Suprapubic skin (tissue), 4 donors: Measurements from ENCODE around the gene LTA. TPM values are rescaled to one million over a fixed set of nuclear protein-coding genes. Genes with fewer than 3 reads are reported as not detected.
A peak's percentile ranks its signal among the peaks of the same experiment; 100 is the strongest.

Source experiments
- DNase-seq, 2 donors: peaks; one replicate each; pipeline ENCODE4 v3.0.0-alpha.2; 2019; ENCODE audit warnings: low spot score in 2 of 2
- H3K27ac ChIP-seq: fragments of 200-600 bp; sonication (generic); one replicate; pipeline ENCODE4 v1.5.1; 2019
- H3K27me3 ChIP-seq: fragments of 200-600 bp; sonication (generic); one replicate; pipeline ENCODE4 v1.5.1; 2019
- H3K36me3 ChIP-seq: fragments of 200-600 bp; sonication (generic); one replicate; pipeline ENCODE4 v1.5.1; 2019
- H3K4me1 ChIP-seq: fragments of 200-600 bp; sonication (generic); one replicate; pipeline ENCODE4 v1.5.1; 2019
- H3K4me3 ChIP-seq: fragments of 200-600 bp; sonication (generic); one replicate; pipeline ENCODE4 v1.5.1; 2019; ENCODE audit warnings: mild to moderate bottlenecking
- H3K9me3 ChIP-seq: fragments of 200-600 bp; sonication (generic); one replicate; pipeline ENCODE4 v1.5.1; 2019
- CTCF ChIP-seq, 2 donors: fragments of 200-600 bp in 1 of 2; fragments of 450-650 bp in 1 of 2; sonication (generic) in 1 of 2; IDR thresholded peaks; one replicate each; pipeline ENCODE4 v1.5.1; 2016 to 2019; ENCODE audit warnings: antibody characterized with exemption in 2 of 2, mild to moderate bottlenecking in 1 of 2, moderate library complexity in 1 of 2
- EP300 ChIP-seq: sonication (generic); formaldehyde crosslinking; IDR thresholded peaks from one replicate; pipeline ENCODE4 v1.6.1; 2017; ENCODE audit warnings: antibody characterized with exemption
- POLR2A ChIP-seq, 2 donors: fragments of 450-650 bp; IDR thresholded peaks; one replicate each; pipeline ENCODE4 v1.6.1; 2017; ENCODE audit warnings: antibody characterized with exemption in 2 of 2, mild to moderate bottlenecking in 2 of 2, moderate library complexity in 2 of 2
- POLR2AphosphoS5 ChIP-seq, 3 donors: sonication (generic); formaldehyde crosslinking; IDR thresholded peaks; one replicate each; pipeline ENCODE4 v1.6.1; 2017; ENCODE audit warnings: antibody characterized with exemption in 3 of 3
- WGBS: methylation state at CpG from one replicate; pipeline ENCODE4 v1.1.5; 2018; 5-methylcytosine and 5-hydroxymethylcytosine counted together
- total RNA-seq, 4 donors: library from RNA; depleted of rRNA; stranded (reverse); fragments of >200 nt; gene quantifications; one replicate each; pipeline ENCODE4 v1.1.0, GENCODE V29; 2016

Gene LTA
- total RNA-seq, 4 donors from 2014 or later: 0.47 TPM; not detected in 3

- Histone ChIP-seq H3K9me3 (no peaks in the 10 kb centered on the region), H3K4me3 (no peak overlapping the region), H3K4me1 (peaks cover 17% of the 10 kb centered on the region), H3K27ac (no peak overlapping the region), H3K36me3 (no peaks in the 10 kb centered on the region), H3K27me3 (no peaks in the 10 kb centered on the region)
- WGBS: 78% methylated on average over 3 of the region's 3 CpGs
- TF ChIP-seq POLR2A (IDR thresholded peaks at IDR 0.05): no peak
- TF ChIP-seq CTCF (IDR thresholded peaks at IDR 0.05): no peak
- no peak for TF ChIP-seq POLR2AphosphoS5 (IDR thresholded peaks at IDR 0.05)
- no peak for TF ChIP-seq EP300
- DNase-seq: no peak
Observed at GRCh38 chr6:31577579-31577966, 5.5 kb downstream of the LTA start.

GRCh38 chr6:31578184-31579118 lies 6.4 kb downstream of the LTA start:
- Histone ChIP-seq H3K27ac (no peak overlapping the region), H3K36me3 (no peaks in the 10 kb centered on the region), H3K4me3 (no peak overlapping the region), H3K27me3 (no peaks in the 10 kb centered on the region), H3K9me3 (no peaks in the 10 kb centered on the region), H3K4me1 (peaks cover 17% of the 10 kb centered on the region)
- 78% methylated on average over 11 of the region's 12 CpGs for WGBS
- no peak for DNase-seq
- no peak for TF ChIP-seq POLR2AphosphoS5 (IDR thresholded peaks at IDR 0.05)
- TF ChIP-seq POLR2A (IDR thresholded peaks at IDR 0.05): no peak
- no peak for TF ChIP-seq CTCF (IDR thresholded peaks at IDR 0.05)
- TF ChIP-seq EP300: no peak

- Histone ChIP-seq H3K36me3 (no peaks in the 10 kb centered on the region), H3K27ac (no peak overlapping the region), H3K9me3 (no peaks in the 10 kb centered on the region), H3K4me1 (peaks cover 17% of the 10 kb centered on the region), H3K4me3 (no peak overlapping the region), H3K27me3 (no peaks in the 10 kb centered on the region)
- WGBS: 93% methylated on average over 3 of the region's 3 CpGs
- no peak for DNase-seq
- TF ChIP-seq EP300 (no peak), POLR2A (IDR thresholded peaks at IDR 0.05) (no peak), POLR2AphosphoS5 (IDR thresholded peaks at IDR 0.05) (no peak), CTCF (IDR thresholded peaks at IDR 0.05) (no peak)
Observed at GRCh38 chr6:31579119-31579505, 7.0 kb downstream of the LTA start.

GRCh38 chr6:31579546-31580437 lies 7.7 kb downstream of the LTA start:
- TF ChIP-seq POLR2A (IDR thresholded peaks at IDR 0.05): no peak
- TF ChIP-seq POLR2AphosphoS5 (IDR thresholded peaks at IDR 0.05): no peak
- TF ChIP-seq EP300: no peak
- no peak for TF ChIP-seq CTCF (IDR thresholded peaks at IDR 0.05)
- DNase-seq: no peak
- no peak overlapping the region for H3K27ac ChIP-seq
- H3K4me1 ChIP-seq: peaks cover 17% of the 10 kb centered on the region
- H3K36me3 ChIP-seq: no peaks in the 10 kb centered on the region
- WGBS: 90% methylated on average over 8 of the region's 8 CpGs
- no peaks in the 10 kb centered on the region for H3K27me3 ChIP-seq
- H3K9me3 ChIP-seq: no peaks in the 10 kb centered on the region
- no peak overlapping the region for H3K4me3 ChIP-seq

- Histone ChIP-seq H3K4me3 (peak overlapping the region; percentile 62), H3K27me3 (no peaks in the 10 kb centered on the region), H3K27ac (no peak overlapping the region), H3K9me3 (no peaks in the 10 kb centered on the region), H3K36me3 (no peaks in the 10 kb centered on the region), H3K4me1 (peaks cover 12% of the 10 kb centered on the region)
- DNase-seq: no peak
- TF ChIP-seq POLR2AphosphoS5 (IDR thresholded peaks at IDR 0.05): no peak
- TF ChIP-seq EP300: no peak
- TF ChIP-seq POLR2A (IDR thresholded peaks at IDR 0.05): no peak
- TF ChIP-seq CTCF (IDR thresholded peaks at IDR 0.05): no peak
- 34% methylated on average over 11 of the region's 11 CpGs for WGBS
Observed at GRCh38 chr6:31580438-31580740, 8.3 kb downstream of the LTA start.
